Suprapubic skin (tissue), 4 donors: ENCODE data around the gene LRRC7. TPM values are rescaled to one million over a fixed set of nuclear protein-coding genes. Genes with fewer than 3 reads are reported as not detected.

Experiments
- DNase-seq, 2 donors: peaks; one replicate each; pipeline ENCODE4 v3.0.0-alpha.2; 2019; ENCODE audit warnings: low spot score in 2 of 2
- H3K27ac ChIP-seq: fragments of 200-600 bp; sonication (generic); one replicate; pipeline ENCODE4 v1.5.1; 2019
- H3K27me3 ChIP-seq: fragments of 200-600 bp; sonication (generic); one replicate; pipeline ENCODE4 v1.5.1; 2019
- H3K36me3 ChIP-seq: fragments of 200-600 bp; sonication (generic); one replicate; pipeline ENCODE4 v1.5.1; 2019
- H3K4me1 ChIP-seq: fragments of 200-600 bp; sonication (generic); one replicate; pipeline ENCODE4 v1.5.1; 2019
- H3K4me3 ChIP-seq: fragments of 200-600 bp; sonication (generic); one replicate; pipeline ENCODE4 v1.5.1; 2019; ENCODE audit warnings: mild to moderate bottlenecking
- H3K9me3 ChIP-seq: fragments of 200-600 bp; sonication (generic); one replicate; pipeline ENCODE4 v1.5.1; 2019
- EP300 ChIP-seq: sonication (generic); formaldehyde crosslinking; IDR thresholded peaks from one replicate; pipeline ENCODE4 v1.6.1; 2017; ENCODE audit warnings: antibody characterized with exemption
- POLR2A ChIP-seq, 2 donors: fragments of 450-650 bp; IDR thresholded peaks; one replicate each; pipeline ENCODE4 v1.6.1; 2017; ENCODE audit warnings: antibody characterized with exemption in 2 of 2, mild to moderate bottlenecking in 2 of 2, moderate library complexity in 2 of 2
- POLR2AphosphoS5 ChIP-seq, 3 donors: sonication (generic); formaldehyde crosslinking; IDR thresholded peaks; one replicate each; pipeline ENCODE4 v1.6.1; 2017; ENCODE audit warnings: antibody characterized with exemption in 3 of 3
- WGBS: methylation state at CpG from one replicate; pipeline ENCODE4 v1.1.5; 2018; 5-methylcytosine and 5-hydroxymethylcytosine counted together
- total RNA-seq, 4 donors: library from RNA; depleted of rRNA; stranded (reverse); fragments of >200 nt; gene quantifications; one replicate each; pipeline ENCODE4 v1.1.0, GENCODE V29; 2016
- TF ChIP-seq, protein P1 (sequence below), 2 donors: fragments of 200-600 bp in 1 of 2; fragments of 450-650 bp in 1 of 2; sonication (generic) in 1 of 2; IDR thresholded peaks; one replicate each; pipeline ENCODE4 v1.5.1; 2016 to 2019; ENCODE audit warnings: antibody characterized with exemption in 2 of 2, mild to moderate bottlenecking in 1 of 2, moderate library complexity in 1 of 2

The LRRC7 gene
- total RNA-seq, 4 donors from 2014 or later: 0.24 to 0.98 (median 0.47) TPM

DNA sequence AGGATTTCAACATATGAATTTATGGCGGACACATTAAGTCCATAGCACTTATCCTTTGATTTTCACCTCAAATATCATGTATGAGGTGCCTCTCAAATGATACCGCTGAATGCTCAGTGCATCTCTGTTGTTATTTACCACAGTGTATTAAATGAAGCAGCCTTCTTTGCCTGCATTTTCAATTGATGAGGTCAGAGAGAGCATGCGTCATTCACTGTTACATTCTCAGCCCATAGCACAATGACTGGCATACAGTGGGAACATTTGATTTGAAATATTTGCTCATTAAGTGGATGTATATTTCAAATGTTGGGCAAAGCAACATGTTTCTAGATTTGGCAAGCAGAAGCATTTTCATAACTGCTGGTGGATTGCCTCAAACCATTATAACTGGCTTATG is 45.7 kb downstream of the LRRC7 start:
- TF ChIP-seq, protein P1, sequence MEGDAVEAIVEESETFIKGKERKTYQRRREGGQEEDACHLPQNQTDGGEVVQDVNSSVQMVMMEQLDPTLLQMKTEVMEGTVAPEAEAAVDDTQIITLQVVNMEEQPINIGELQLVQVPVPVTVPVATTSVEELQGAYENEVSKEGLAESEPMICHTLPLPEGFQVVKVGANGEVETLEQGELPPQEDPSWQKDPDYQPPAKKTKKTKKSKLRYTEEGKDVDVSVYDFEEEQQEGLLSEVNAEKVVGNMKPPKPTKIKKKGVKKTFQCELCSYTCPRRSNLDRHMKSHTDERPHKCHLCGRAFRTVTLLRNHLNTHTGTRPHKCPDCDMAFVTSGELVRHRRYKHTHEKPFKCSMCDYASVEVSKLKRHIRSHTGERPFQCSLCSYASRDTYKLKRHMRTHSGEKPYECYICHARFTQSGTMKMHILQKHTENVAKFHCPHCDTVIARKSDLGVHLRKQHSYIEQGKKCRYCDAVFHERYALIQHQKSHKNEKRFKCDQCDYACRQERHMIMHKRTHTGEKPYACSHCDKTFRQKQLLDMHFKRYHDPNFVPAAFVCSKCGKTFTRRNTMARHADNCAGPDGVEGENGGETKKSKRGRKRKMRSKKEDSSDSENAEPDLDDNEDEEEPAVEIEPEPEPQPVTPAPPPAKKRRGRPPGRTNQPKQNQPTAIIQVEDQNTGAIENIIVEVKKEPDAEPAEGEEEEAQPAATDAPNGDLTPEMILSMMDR (IDR thresholded peaks at IDR 0.05): no peak
- TF ChIP-seq POLR2AphosphoS5 (IDR thresholded peaks at IDR 0.05) (no peak), POLR2A (IDR thresholded peaks at IDR 0.05) (no peak), EP300 (no peak)
- H3K27ac ChIP-seq: no peak overlapping the region
- 86% methylated on average over 3 of the region's 3 CpGs for WGBS
- H3K4me1 ChIP-seq: no peaks in the 10 kb centered on the region
- no peaks in the 10 kb centered on the region for H3K27me3 ChIP-seq
- H3K4me3 ChIP-seq: no peak overlapping the region
- DNase-seq: no peak
- H3K9me3 ChIP-seq: no peaks in the 10 kb centered on the region
- H3K36me3 ChIP-seq: no peaks in the 10 kb centered on the region

DNA sequence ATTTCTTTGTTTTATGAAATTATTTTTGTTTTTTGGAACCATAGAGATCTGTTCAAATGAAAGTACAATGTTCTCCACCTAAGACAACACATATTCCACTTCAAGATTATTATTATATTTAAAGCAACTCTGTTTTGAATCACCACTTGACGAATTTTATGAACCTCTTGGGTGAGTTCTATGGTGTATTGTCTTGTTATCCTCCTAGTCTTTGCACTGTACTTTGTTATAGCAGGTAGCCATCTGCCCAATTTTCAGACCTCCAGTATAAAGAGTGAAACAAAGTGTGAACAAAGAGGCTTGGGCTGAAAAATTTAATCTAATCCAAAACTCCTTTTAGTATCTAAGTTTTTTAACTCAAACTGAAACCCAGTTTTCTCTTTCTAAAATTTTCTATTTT is 71.0 kb downstream of the LRRC7 start:
- Histone ChIP-seq H3K27ac (no peak overlapping the region), H3K36me3 (no peaks in the 10 kb centered on the region), H3K27me3 (no peaks in the 10 kb centered on the region), H3K4me3 (no peak overlapping the region), H3K9me3 (no peaks in the 10 kb centered on the region), H3K4me1 (no peaks in the 10 kb centered on the region)
- WGBS: 59% methylated on average over 1 of the region's 1 CpG
- no peak for DNase-seq
- TF ChIP-seq, protein P1 (IDR thresholded peaks at IDR 0.05): no peak
- TF ChIP-seq POLR2A (IDR thresholded peaks at IDR 0.05) (no peak), POLR2AphosphoS5 (IDR thresholded peaks at IDR 0.05) (no peak), EP300 (no peak)

DNA sequence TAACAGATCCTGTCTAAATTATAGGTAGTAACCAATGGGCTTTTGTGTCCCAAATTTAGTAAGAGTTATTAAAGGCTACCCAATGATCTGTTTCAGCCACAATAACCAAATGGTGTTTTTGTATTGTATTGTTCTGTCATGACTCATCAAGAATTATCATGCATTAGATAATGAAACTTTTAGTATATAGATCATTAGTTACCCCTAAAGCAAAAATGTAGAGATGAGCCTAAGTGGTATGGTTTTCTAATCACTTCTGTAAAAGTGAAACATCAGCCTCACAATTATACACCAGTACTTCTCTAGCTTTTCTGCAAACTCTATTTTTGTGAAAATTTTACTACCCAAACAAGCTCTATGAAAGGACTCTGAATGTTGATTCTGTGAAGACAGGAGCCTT is 71.4 kb downstream of the LRRC7 start:
- no peaks in the 10 kb centered on the region for H3K9me3 ChIP-seq
- no peaks in the 10 kb centered on the region for H3K36me3 ChIP-seq
- no peaks in the 10 kb centered on the region for H3K27me3 ChIP-seq
- no peak for TF ChIP-seq EP300
- TF ChIP-seq POLR2A (IDR thresholded peaks at IDR 0.05): no peak
- TF ChIP-seq, protein P1 (IDR thresholded peaks at IDR 0.05): no peak
- TF ChIP-seq POLR2AphosphoS5 (IDR thresholded peaks at IDR 0.05): no peak
- DNase-seq: no peak
- no peak overlapping the region for H3K27ac ChIP-seq
- no peak overlapping the region for H3K4me3 ChIP-seq
- no peaks in the 10 kb centered on the region for H3K4me1 ChIP-seq

DNA sequence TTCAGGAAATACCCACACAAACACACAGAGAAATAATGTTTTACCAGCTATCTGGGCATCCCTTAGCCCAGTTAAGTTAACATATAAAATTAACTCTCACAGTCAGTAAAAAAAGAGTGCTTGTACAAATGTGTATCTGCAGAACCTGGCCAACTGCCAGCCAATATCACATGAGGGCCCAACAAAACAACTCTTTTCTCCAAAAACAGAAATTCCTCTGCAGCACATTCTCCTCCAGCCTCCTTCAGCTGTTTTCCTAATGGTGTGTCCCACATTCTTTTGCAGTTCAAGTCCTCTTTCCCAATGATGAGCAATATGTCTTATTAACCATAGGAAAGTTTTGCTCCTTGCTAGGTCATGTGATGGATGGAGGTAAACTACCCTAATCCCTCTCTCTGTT is 75.5 kb downstream of the LRRC7 start:
- no peaks in the 10 kb centered on the region for H3K4me1 ChIP-seq
- no peak overlapping the region for H3K4me3 ChIP-seq
- TF ChIP-seq, protein P1 (IDR thresholded peaks at IDR 0.05): no peak
- TF ChIP-seq EP300 (no peak), POLR2AphosphoS5 (IDR thresholded peaks at IDR 0.05) (no peak), POLR2A (IDR thresholded peaks at IDR 0.05) (no peak)
- H3K9me3 ChIP-seq: no peaks in the 10 kb centered on the region
- H3K27ac ChIP-seq: no peak overlapping the region
- DNase-seq: no peak
- no peaks in the 10 kb centered on the region for H3K27me3 ChIP-seq
- no peaks in the 10 kb centered on the region for H3K36me3 ChIP-seq

DNA sequence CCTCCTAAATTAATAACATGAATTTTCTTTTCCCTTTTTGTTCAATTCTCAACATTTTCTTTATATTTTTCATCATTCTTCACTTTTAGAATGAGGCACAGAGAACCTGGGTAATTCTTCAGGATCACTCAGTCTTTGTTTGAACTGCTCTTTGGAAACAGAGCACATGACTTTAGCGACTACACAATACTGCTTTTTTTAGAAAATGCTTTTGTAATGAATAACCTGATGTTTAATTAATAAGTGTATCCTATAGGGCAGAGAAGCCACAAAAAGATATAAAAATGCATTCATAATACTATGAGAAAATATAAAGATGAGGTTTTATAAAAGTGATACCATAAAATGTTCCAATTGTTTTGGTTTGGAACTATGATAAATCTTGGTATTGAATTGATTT is 77.8 kb downstream of the LRRC7 start:
- TF ChIP-seq POLR2A (IDR thresholded peaks at IDR 0.05): no peak
- no peak for TF ChIP-seq EP300
- TF ChIP-seq POLR2AphosphoS5 (IDR thresholded peaks at IDR 0.05): no peak
- TF ChIP-seq, protein P1 (IDR thresholded peaks at IDR 0.05): no peak
- no peaks in the 10 kb centered on the region for H3K36me3 ChIP-seq
- WGBS: 75% methylated on average over 1 of the region's 1 CpG
- DNase-seq: no peak
- H3K4me1 ChIP-seq: no peaks in the 10 kb centered on the region
- no peaks in the 10 kb centered on the region for H3K27me3 ChIP-seq
- H3K27ac ChIP-seq: no peak overlapping the region
- no peak overlapping the region for H3K4me3 ChIP-seq
- H3K9me3 ChIP-seq: no peaks in the 10 kb centered on the region
